GM18907 (cell line): ENCODE data around the gene CSF2RB.

ENCODE experiments used
- ATAC-seq: cut with Tn5 transposase; IDR thresholded peaks from one replicate; pipeline ENCODE4 v1.9.1; 2021; ENCODE audit warnings: mild to moderate bottlenecking, moderate library complexity; ENCODE audit not compliant: unreplicated experiment

Gene CSF2RB

GRCh38 chr22:36887162-36887561 is 26.3 kb upstream of the CSF2RB start:
- no peak for ATAC-seq

GRCh38 chr22:36891646-36892045 is 21.8 kb upstream of the CSF2RB start:
- no peak for ATAC-seq

DNA sequence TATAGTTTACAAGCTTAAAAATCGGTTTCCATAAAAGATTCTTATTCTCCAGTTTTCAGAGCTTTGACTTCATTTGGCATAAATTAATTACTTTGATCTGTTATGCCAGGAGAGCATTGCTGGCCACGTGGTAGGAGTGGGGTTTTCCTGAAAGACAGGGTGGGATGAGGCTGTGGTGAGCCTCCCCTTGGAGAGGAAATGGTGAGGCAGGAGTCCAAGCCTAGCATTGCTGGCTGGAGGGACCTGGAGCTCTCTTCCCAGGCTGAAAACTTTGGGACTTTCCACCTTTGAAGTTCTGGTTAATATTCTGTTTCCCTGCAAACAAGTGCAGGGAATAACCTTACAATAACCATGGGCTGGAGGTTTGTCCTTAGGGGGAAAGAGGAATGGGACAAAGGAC is 21.1 kb upstream of the CSF2RB start:
- no peak for ATAC-seq

- ATAC-seq, result no peak
Observed at GRCh38 chr22:36893262-36893661, 20.2 kb upstream of the CSF2RB start.

DNA sequence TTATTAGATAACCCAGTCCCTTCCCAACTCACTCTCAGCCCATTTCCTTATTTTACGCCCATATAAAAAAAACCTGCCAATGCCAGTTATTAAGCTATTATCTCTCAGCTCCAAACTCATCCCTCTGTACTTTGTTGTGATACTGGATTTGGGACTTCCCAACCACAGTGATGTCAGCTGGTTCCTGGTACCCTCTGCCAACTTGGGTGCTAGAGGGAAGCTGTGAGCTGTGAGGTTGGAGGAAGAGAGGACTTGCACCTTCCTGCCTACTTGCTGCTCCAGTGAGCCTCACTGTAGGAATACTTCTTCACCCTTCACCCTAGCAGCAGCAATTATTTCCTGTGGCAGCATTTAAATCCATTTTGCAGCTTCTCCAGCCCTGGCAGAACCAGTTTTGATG is 19.2 kb upstream of the CSF2RB start:
- no peak for ATAC-seq

- ATAC-seq, result no peak
Observed at GRCh38 chr22:36897611-36898010, 15.8 kb upstream of the CSF2RB start.

- no peak for ATAC-seq
Observed at GRCh38 chr22:36898690-36899089, 14.7 kb upstream of the CSF2RB start.

DNA sequence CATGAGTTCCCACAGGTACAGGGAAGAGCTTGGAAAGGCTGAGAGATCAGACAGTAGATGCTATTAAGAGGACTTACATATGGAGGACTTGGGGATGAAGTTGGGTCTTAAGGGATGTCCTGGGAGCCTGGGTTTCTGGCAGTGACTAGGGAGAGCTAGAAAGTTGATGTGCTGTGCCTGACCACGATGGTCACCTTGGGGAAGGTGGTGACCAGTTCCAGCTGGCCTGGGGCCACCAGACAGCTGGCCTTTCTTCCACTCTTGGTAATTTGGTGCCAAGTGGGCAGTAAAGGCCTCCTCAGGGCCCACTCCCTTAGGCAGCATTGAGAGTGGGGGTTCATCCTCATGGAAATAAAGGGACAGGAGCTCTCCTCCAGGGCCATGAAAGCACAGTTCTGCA is 13.9 kb upstream of the CSF2RB start:
- ATAC-seq, result no peak

- ATAC-seq, result no peak
Observed at GRCh38 chr22:36900225-36900624, 13.2 kb upstream of the CSF2RB start.

DNA sequence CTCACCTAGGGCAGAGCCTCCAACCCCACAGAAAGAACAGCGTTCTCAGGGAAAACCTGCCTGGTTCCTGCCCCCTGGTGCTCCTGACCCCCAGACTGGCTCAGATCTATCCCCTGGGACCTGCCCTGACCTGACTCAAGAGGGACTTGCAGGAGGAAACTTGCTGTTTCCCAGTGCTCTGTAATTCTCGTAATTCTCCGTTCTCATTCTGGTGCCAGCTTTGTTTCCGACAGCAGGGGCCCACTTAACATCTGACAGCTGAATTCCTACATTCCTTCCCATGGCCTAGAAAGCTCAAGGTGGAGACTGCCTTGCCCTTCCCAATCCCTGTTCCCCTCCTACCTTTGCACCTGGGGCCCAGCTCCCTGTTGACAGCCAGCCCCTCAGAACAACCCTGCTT is 12.5 kb upstream of the CSF2RB start:
- no peak for ATAC-seq

GRCh38 chr22:36901411-36902142 is 11.9 kb upstream of the CSF2RB start:
- peak; percentile 70 for ATAC-seq

GRCh38 chr22:36902143-36902926 is 11.1 kb upstream of the CSF2RB start:
- ATAC-seq, result no peak

- ATAC-seq, result no peak
Observed at GRCh38 chr22:36904260-36904880, 9.1 kb upstream of the CSF2RB start.

DNA sequence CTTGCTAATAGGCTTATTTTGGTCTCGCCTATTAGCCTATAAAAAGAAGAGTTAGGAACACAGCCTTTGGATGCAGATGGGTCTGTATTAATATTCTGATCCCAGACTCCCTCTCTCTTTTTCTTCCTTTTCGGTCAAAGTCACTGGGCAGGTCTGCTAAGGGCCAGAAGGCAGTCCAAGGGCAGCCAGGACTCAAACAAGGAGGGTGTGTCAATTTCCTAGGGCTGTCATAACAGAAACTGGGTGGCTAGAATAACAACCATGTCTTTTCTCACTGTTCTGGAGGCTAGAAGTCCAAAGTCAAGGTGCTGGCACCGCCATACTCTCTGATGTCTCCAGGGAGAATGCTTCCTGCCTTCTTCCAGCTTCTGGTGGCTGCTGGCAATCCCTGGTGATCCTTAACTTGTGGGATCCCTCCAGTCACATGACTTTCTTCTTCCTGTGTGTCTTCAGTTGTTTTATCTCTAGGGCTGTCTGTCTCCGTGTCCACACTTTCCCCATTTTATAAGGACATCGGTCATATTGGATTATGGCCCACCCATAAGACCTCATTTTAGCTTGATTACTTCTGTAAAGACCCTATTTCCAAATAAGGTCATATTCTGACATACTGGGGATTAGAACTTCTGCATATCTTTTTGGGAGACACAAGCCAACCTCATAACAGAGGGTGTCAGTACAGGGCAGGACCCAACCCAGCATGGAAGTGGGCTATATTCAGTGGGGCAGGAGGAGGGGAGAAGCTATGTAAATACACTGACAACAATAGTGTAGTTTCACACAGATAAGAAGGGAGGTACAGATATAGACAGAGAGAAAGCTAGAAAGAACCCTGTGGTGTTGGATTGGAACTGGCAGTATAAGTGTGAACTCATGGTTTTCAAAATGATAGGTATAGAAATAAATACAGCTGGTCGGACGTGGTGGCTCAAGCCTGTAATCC is 5.9 kb upstream of the CSF2RB start:
- no peak for ATAC-seq

DNA sequence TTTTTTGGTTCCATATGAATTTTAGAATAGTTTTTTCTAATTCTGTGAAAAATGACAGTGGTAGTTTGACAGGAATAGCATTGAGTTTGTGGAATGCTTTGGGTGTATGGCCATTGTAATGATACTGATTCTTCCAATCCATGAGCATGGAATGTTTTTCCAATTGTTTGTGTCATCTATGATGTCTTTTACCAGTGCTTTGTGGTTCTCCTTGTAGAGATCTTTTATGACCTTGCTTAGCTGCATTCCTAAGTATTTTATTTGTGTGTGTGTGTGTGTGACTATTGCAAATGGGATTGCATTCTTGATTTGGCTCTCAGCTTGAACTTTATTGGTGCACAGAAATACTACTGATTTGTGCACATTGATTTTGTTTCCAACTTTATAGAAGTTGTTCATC is 3.0 kb upstream of the CSF2RB start:
- ATAC-seq, result no peak

DNA sequence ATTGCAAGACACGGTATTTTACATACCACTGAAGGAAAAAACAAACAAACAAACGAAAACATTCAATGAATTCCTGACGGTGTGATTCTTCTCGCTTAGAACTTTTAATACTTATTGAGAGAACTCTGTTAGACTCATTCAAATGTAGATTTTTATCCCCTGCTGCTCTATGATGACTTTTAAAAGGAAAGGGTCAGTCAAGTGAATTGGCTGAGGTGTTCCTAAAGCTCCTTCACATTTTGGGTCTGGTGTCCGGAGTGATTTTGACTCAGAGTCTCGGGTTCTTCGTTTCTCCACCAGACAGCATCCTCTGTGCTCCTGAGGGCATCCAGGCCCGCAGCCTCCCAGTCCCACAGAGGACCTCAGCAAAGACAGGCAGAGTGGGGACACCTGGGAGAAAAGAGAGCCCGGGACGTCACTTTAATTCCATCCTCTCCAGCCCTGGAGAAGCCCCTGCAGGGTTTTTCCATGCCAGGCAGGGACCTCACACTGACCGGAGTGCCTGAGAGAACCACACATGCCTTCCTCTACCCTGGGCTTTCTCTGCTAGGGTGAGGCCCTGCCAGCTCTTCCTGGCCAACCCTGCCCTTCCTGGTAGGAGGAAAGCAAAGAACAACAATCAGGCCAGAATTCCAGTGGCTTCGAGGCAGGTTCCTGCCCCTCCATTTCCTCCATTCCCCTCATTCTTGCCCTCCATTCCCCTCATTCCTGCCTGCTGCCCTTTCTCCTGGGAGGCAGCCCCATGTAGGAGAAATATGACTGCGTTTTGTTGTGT is 1.4 kb upstream of the CSF2RB start:
- ATAC-seq, result no peak

DNA sequence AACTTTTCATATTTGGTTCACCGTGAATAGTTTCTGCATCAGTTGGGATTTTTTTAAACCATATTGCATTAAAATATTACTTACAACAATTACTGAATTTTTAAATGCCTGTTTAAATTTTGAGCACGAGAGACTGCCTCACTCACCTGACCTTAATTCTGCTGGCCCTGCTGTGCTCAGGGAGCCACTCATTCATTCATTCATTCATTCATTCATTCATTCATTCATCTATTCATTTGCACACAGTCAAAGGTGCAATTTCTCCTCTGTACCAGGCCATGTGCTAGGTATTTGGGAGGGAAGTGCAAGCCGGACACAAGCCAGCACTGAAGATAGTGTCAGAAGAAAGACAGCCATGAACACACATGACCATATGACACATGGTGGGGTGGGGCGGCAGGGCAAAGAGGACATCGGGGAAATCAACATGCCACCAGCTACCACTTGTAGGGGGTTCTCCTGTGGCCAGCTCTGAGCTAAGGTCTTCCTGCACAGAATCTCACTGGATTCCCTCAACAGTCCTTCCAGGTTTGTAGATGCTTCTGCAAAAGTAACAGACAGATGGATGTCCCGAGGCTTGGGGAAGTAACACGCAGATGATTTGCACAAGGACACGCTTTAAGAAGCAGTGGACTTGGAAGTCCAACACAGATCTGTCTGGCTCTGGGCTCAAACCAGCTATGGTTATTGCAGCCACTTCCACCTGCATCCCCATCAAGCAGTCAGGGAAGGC is 568 bp upstream of the CSF2RB start:
- no peak for ATAC-seq

DNA sequence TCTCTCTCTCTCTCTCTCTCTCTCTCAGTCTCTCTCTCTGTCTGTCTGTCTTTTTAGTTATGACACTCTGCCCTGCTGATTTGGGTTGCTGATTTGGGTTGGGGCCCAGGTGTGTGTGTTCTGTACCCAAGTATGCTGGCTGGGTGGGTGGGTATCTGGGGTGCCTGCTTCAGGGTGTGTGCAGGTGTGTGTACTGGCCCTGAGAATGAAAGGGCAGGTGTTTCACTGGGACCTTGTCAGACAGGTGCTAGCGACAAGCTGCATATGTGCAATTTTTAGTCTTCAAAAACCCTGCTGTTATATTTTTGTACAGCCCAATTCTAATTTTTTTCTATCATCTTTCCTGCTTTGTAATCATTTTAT is 943 bp downstream of the CSF2RB start:
- ATAC-seq, result no peak

DNA sequence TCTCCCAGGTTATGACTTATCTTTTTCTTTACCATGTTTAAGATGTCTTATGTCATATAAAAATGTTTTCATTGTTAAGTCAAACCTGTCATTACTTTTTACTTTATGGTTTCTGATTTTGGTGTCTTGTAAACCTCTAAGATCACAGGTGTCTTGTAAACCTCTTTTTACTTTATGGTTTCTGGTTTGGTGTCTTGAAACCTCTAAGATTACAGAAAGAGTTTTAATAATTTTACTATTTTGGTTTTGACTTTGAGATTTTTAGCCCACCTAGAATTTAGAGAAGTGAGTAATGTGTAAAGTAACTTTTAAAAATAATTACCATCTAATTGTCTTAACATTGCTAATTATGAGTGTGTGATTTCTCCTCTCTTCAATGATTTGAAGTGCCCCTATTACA is 2.6 kb downstream of the CSF2RB start:
- no peak for ATAC-seq
